ENCODE data around the gene MRPL14. TPM values are rescaled to one million over a fixed set of nuclear protein-coding genes. Genes with fewer than 3 reads are reported as not detected.

The MRPL14 gene
- total and polyA plus RNA-seq, 2 experiments from 2014 or later = 62.6 to 191 TPM

DNA sequence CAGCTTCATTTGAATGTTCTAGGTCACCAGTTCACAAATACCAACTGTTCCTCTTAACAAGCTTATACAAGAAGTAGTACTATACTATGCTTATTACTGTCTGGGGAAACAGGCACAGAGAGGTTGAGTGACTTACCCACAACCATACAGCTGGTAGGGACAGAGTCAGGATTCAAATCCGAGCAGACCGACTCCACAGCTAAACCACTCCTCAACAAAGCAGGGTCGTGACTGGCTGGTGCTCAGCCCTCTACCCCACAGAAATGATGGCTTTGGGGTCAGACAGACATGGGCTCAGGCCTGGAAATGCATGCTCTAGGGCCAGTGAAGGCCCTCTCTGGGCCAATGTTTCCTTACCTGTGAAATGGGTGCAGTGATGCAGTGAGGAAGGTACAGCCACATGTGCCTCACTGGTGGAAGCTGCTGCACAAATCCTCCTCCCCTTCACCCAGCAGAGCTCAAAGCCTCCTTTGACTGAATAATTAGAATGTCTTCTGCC lies 63.6 kb downstream of the MRPL14 start:
- no peak for DNase-seq (ENCODE audit: low spot score)

More for the DNA sequence above, 63.6 kb downstream of the MRPL14 start:
- Histone ChIP-seq H3K9me2 (ENCODE audit: insufficient read depth) (no peaks in the 10 kb centered on the region; the same call in 1 of the 2 replicates), H2AFZ (peak overlapping the region; percentile 63; the same call in 1 of the 2 replicates), H3K36me3 (ENCODE audit: insufficient read depth) (no peaks in the 10 kb centered on the region), H3K4me2 (no peak overlapping the region), H3K79me2 (replicated peaks; ENCODE audit: insufficient read depth) (no peaks in the 10 kb centered on the region), H3K4me1 (ENCODE audit: insufficient read depth) (no peaks in the 10 kb centered on the region), H4K20me1 (replicated peaks; ENCODE audit: insufficient read depth) (no peaks in the 10 kb centered on the region), H3K27me3 (ENCODE audit: insufficient read depth) (no peaks in the 10 kb centered on the region), H3K4me3 (no peak overlapping the region), H3K27ac (ENCODE audit: low read depth) (no peak overlapping the region), H3F3A (replicated peaks; ENCODE audit: low read depth) (no peaks in the 10 kb centered on the region)
- ATAC-seq = no peak
- Mint-ChIP-seq H3K4me1 (peaks cover 3% of the 10 kb centered on the region), H3K27me3 (ENCODE audit: insufficient read depth, low read depth, poor library complexity) (peaks cover 6% of the 10 kb centered on the region), H3K36me3 (ENCODE audit: low read depth) (no peaks in the 10 kb centered on the region), H3K27ac (no peak overlapping the region), H3K9me3 (0 out of 3 replicates have a peak, but pooled peaks cover 5% of the 10 kb centered on the region), H3K4me3 (no peak overlapping the region)
- TF ChIP-seq EZH2 (IDR thresholded peaks at IDR 0.05; ENCODE audit: low read depth, unreplicated experiment) (no peak), POLR2AphosphoS5 (IDR thresholded peaks at IDR 0.05; ENCODE audit: low read depth) (no peak), STAT1 (IDR thresholded peaks at IDR 0.05; ENCODE audit: unreplicated experiment) (no peak), CREB1 (CRISPR knock-in tag; IDR thresholded peaks at IDR 0.05; ENCODE audit: low read depth) (no peak), JUNB (IDR thresholded peaks at IDR 0.05; ENCODE audit: unreplicated experiment) (no peak), ZNF331 (CRISPR knock-in tag; IDR thresholded peaks at IDR 0.05; ENCODE audit: low read depth) (no peak), EZH2phosphoT487 (IDR thresholded peaks at IDR 0.05; ENCODE audit: unreplicated experiment) (no peak), NANOG (IDR thresholded peaks at IDR 0.05; ENCODE audit: borderline replicate concordance) (no peak), ZNF114 (CRISPR knock-in tag; IDR thresholded peaks at IDR 0.05) (no peak)
- TF ChIP-seq, protein P1, sequence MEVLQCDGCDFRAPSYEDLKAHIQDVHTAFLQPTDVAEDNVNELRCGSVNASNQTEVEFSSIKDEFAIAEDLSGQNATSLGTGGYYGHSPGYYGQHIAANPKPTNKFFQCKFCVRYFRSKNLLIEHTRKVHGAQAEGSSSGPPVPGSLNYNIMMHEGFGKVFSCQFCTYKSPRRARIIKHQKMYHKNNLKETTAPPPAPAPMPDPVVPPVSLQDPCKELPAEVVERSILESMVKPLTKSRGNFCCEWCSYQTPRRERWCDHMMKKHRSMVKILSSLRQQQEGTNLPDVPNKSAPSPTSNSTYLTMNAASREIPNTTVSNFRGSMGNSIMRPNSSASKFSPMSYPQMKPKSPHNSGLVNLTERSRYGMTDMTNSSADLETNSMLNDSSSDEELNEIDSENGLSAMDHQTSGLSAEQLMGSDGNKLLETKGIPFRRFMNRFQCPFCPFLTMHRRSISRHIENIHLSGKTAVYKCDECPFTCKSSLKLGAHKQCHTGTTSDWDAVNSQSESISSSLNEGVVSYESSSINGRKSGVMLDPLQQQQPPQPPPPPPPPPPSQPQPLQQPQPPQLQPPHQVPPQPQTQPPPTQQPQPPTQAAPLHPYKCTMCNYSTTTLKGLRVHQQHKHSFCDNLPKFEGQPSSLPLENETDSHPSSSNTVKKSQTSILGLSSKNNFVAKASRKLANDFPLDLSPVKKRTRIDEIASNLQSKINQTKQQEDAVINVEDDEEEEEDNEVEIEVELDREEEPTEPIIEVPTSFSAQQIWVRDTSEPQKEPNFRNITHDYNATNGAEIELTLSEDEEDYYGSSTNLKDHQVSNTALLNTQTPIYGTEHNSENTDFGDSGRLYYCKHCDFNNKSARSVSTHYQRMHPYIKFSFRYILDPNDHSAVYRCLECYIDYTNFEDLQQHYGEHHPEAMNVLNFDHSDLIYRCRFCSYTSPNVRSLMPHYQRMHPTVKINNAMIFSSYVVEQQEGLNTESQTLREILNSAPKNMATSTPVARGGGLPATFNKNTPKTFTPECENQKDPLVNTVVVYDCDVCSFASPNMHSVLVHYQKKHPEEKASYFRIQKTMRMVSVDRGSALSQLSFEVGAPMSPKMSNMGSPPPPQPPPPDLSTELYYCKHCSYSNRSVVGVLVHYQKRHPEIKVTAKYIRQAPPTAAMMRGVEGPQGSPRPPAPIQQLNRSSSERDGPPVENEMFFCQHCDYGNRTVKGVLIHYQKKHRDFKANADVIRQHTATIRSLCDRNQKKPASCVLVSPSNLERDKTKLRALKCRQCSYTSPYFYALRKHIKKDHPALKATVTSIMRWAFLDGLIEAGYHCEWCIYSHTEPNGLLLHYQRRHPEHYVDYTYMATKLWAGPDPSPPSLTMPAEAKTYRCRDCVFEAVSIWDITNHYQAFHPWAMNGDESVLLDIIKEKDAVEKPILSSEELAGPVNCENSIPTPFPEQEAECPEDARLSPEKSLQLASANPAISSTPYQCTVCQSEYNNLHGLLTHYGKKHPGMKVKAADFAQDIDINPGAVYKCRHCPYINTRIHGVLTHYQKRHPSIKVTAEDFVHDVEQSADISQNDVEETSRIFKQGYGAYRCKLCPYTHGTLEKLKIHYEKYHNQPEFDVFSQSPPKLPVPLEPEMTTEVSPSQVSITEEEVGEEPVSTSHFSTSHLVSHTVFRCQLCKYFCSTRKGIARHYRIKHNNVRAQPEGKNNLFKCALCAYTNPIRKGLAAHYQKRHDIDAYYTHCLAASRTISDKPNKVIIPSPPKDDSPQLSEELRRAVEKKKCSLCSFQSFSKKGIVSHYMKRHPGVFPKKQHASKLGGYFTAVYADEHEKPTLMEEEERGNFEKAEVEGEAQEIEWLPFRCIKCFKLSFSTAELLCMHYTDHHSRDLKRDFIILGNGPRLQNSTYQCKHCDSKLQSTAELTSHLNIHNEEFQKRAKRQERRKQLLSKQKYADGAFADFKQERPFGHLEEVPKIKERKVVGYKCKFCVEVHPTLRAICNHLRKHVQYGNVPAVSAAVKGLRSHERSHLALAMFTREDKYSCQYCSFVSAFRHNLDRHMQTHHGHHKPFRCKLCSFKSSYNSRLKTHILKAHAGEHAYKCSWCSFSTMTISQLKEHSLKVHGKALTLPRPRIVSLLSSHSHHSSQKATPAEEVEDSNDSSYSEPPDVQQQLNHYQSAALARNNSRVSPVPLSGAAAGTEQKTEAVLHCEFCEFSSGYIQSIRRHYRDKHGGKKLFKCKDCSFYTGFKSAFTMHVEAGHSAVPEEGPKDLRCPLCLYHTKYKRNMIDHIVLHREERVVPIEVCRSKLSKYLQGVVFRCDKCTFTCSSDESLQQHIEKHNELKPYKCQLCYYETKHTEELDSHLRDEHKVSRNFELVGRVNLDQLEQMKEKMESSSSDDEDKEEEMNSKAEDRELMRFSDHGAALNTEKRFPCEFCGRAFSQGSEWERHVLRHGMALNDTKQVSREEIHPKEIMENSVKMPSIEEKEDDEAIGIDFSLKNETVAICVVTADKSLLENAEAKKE (CRISPR knock-in tag; IDR thresholded peaks at IDR 0.05) = no peak
- TF ChIP-seq, protein P2, sequence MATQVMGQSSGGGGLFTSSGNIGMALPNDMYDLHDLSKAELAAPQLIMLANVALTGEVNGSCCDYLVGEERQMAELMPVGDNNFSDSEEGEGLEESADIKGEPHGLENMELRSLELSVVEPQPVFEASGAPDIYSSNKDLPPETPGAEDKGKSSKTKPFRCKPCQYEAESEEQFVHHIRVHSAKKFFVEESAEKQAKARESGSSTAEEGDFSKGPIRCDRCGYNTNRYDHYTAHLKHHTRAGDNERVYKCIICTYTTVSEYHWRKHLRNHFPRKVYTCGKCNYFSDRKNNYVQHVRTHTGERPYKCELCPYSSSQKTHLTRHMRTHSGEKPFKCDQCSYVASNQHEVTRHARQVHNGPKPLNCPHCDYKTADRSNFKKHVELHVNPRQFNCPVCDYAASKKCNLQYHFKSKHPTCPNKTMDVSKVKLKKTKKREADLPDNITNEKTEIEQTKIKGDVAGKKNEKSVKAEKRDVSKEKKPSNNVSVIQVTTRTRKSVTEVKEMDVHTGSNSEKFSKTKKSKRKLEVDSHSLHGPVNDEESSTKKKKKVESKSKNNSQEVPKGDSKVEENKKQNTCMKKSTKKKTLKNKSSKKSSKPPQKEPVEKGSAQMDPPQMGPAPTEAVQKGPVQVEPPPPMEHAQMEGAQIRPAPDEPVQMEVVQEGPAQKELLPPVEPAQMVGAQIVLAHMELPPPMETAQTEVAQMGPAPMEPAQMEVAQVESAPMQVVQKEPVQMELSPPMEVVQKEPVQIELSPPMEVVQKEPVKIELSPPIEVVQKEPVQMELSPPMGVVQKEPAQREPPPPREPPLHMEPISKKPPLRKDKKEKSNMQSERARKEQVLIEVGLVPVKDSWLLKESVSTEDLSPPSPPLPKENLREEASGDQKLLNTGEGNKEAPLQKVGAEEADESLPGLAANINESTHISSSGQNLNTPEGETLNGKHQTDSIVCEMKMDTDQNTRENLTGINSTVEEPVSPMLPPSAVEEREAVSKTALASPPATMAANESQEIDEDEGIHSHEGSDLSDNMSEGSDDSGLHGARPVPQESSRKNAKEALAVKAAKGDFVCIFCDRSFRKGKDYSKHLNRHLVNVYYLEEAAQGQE (IDR thresholded peaks at IDR 0.05; ENCODE audit: unreplicated experiment) = no peak
- TF ChIP-seq, protein P3, sequence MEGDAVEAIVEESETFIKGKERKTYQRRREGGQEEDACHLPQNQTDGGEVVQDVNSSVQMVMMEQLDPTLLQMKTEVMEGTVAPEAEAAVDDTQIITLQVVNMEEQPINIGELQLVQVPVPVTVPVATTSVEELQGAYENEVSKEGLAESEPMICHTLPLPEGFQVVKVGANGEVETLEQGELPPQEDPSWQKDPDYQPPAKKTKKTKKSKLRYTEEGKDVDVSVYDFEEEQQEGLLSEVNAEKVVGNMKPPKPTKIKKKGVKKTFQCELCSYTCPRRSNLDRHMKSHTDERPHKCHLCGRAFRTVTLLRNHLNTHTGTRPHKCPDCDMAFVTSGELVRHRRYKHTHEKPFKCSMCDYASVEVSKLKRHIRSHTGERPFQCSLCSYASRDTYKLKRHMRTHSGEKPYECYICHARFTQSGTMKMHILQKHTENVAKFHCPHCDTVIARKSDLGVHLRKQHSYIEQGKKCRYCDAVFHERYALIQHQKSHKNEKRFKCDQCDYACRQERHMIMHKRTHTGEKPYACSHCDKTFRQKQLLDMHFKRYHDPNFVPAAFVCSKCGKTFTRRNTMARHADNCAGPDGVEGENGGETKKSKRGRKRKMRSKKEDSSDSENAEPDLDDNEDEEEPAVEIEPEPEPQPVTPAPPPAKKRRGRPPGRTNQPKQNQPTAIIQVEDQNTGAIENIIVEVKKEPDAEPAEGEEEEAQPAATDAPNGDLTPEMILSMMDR (conservative IDR thresholded peaks at IDR 0.05; ENCODE audit: low read depth in 2 of 2) = no peak

Measured in GM23338 (cell line).